ENCODE results near the gene MOG.
"Not testable (repeated sequence)": the region's sequence is repeated elsewhere in the genome, so short reads cannot be mapped to it uniquely, and the experiment has no call there.

The MOG gene

DNA sequence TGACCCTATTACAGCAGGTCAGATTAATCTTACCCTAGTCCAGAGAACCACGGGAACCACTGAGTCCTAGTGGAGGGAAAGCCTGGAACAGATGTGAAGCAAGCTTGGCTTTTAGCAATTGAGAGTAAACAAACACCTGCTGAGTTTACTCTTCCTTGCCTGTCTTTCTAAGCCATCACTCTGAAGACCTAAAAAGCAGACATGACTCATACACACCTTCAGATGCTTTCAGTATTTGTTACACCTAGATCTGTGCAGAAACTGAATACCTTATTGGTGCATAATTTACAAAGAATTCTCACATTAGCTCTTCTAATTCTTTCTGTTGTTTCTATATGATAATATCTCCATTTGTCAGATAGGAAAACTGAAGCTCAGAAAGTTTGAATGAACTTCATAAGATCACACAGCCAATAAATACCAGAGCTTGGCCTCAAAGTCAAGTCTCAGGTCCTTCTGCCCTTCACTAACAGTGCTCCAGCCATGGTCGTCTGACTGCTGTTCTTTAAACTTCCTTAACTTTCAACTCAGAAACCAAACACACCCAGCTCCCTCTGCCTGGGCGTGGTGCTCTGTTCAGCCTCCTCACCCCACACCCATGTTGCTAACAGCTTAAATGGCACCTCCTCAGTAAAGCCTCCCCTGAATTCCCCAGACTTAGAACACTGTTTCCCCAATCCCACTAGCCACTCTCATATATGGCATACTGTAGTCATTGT, 15.3 kb upstream of the MOG start:
- DNase-seq (ENCODE audit: low spot score) = no peak

DNA sequence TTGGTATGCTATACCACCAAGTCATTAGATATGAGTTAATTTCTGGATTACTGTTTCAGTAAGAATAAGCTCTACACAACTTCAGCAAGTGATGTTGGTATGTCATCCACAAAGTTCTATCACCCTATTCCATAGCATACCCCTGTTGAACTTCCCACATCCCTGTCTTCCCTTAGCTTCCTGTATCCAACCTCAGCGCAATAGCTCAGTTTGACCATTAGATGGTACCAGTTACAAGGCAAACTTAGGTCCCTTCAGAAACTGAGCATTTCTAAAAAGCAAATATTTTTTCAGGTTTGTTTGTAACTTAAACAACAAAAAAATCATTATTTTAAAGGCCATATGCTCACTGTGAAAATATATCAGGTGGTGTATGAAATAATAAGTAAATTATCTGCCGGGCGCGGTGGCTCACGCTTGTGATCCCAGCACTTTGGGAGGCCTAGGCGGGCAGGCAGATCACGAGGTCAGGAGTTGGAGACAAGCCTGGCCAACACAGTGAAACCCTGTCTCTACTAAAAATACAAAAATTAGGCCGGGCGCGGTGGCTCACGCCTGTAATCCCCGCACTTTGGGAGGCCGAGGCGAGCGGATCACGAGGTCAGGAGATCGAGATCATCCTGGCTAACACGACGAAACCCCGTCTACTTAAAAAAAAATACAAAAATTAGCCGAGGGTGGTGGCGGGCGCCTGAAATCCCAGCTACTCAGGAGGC, 8.8 kb upstream of the MOG start:
- peak; percentile 50 for DNase-seq (ENCODE audit: low spot score)

DNA sequence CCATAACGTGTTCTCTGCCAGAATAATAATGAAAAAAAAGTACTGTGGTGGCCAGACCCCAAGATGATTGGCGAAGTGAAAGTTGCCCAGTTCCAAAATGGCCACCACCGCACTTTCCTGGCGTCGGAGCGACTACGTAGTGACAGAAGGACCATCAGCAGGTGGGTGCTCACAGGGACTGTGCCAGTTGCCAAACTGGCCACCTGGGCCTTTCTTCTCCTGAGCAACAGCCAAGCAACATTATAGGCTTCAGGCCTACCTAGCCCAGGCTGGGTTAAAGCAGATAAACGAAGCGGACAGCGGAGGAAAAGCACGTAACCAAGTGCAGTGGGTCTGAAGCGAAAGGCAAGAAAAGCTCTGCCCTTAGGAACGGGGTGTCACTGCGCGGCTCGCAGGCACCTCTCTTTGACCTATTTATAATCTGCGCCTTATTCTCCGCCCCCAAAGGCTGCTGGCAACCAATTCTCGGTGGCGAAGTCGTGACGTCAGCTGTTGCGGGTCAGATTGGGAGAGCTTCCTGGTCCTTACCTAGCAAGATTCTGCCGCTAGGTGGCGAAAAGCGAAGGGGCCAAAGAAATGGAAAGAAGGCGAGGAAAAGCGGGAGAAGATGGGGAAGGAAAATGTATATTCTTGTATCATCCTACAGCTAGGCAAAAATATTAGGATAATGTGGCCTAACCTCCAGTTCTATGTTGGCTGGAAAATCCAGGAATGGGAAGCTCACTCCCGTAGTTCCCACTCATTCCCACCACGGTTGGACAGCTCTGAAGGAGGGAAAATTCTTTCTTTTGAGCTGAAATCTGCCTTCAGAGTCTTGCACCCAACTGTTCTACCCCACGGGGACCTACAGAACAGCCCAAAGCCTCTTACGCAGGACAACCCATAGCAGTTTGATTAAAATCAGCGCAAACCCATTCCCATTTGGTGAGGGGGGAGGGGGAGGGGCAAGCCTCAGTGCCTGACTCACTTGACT, 6.9 kb upstream of the MOG start:
- peak; percentile 94 for DNase-seq (ENCODE audit: low spot score)

DNA sequence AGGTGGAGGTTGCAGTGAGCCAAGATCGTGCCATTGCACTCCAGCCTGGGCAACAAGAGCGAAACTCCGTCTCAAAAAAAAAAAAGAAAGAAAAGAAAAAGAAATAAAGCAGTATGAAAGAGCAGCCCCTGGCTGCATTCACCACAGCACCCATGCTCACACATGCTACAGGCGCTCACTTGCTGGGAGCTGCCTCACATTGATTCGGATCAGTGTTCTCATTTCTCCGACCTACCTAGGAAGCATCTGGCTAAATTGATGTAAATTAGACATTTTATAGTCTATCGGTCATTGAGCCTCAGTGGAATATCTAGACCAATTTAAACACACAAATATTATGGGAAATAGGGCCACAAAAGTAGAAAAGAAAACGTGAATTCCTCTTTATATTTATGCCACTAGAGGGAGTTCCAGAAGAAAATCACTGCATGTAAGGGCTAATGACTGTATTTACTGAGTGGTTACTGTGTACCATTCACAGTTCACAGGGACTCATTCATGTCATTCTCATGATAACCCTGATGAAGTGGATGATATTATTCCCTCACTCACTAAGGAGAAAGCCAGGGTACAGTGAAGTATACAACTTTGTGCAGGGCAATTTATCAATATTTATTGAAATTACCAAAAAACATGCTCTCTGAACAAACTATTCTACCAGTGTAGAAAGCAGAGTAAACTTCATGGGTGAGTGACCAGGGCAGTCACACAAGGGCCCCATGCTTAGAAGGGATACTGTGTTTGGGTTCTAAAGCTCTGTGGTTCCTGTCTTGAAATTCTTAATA, 5.3 kb upstream of the MOG start:
- DNase-seq (ENCODE audit: low spot score) = peak; percentile 47

DNA sequence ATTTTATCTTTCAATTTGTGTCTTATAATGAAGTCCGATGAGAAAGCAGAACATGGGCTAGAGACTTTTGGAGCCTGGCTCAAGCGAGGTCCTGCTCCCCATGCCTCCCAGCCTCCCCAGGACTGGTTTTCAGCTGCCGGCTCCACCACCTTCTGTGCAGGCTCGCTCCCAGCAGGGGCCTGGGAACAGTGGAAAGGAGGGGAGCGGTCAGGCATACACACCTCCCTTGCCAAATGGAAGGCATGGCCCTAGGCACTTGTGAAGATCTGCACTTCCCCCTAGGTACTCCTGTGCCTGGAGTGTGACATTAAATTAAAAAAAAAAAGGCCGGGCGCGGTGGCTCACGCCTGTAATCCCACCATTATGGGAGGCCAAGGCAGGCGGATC, 4.7 kb upstream of the MOG start:
- no peak for DNase-seq (ENCODE audit: low spot score)

DNA sequence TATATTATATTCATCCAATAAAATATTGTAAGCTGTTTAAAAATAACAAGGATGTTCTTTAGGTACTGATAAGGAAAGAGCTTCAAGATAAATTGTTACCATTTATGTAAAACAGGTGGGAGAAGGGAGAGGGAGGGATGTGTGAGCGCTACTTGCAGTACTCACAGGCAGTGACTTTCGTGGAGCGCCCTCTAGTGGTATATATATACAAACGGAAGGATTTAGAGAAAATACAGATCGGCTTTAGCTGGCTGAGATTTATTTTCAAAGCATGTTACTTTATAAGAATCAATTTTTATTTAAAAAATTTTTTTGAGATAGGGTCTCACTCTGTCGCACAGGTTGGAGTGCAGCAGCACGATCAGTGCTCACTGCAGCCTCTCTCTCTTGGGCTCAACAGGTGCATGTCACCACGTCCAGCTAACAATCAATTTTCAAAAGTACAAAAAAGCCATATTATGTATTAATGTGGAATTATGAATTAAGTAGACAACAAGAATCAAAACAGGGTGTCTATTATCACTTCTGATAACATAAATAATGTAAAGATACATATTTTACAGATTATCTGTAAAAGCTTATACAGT, 3.3 kb upstream of the MOG start:
- DNase-seq (ENCODE audit: low spot score) = peak; percentile 80

DNA sequence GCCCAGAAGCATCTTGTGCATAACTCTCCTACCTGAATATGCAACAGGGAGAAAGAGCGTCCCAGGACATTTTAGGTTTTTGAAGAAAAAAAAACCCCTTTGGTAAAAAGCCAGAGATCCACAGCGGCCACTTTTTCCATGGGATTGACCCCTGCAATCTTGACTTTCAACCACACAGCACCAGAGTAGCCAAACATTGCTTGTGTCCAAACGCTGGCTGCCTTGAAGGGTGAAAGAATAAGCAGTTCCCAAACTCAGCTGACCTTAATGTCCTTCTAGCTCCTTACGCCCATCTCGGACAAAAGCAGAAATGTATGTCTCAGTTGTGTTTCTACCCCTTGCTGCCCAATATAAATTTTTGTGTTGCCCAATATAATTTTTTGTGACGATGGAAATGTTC, 1.2 kb upstream of the MOG start:
- DNase-seq (ENCODE audit: low spot score) = no peak

DNA sequence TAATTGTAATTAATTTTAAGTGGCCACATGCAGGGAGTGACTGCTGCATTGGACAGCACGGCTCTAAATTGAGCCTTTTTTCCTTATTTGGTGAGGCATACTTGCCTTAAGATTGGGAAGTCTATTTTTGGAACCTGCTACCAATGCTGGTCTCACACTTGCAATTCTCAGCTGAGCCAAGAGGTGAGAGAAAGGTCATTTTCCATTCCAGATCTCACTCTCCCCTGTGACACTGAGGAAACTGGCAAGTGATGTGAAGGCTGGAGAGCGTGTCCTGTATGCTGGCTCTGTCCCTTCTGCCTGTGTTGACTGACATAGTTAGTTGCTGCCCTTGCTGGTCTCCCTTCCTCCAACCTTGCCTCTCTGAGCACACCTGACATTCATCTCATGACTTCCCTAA, 735 bp upstream of the MOG start:
- DNase-seq (ENCODE audit: low spot score) = no peak

DNA sequence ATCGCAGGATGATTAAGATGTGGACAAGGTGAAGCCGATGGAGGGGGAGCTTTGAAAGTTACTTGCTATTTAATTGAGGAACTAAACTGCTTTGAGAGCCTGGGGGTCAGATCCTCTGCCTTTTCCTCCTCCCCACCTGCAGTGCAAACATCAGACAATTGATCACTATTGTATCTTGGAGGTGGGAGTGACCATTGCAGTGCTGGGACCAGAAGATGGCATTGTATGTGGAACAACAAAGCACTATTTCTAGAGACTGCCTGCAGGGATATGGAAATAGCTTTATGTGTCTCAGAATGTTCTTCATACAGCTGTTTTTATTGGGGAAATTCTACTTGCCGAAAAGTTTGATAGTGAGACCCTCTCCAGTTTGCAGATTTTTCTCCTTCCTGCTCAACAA, 4.2 kb downstream of the MOG start:
- no peak for DNase-seq (ENCODE audit: low spot score)

DNA sequence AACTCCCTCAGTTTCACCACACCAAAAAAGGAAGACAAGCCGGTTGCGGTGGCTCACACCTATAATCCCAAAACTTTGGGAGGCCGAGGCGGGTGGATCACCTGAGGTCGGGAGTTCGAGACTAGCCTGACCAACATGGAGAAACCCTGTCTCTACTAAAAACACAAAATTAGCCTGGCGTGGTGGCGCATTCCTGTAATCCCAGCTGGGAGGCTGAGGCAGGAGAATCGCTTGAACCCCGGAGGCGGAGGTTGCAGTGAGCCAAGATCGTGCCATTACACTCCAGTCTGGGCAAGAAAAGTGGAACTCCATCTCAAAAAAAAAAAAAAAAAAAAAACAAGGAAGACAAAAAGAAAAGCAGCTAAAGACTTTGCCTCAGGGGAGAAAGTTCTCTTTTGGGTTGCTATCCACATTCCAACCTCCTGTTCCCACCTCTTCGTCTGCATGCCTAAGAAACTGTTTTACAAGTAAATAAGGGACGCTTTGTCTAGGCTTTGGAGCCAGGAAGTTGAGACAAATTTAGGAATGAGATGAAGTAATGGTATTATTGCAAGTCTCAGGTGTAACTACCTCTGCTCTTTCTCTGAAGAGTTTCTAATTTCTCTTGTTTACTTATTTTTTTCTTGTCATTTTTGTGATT, 4.7 kb downstream of the MOG start:
- DNase-seq (ENCODE audit: low spot score) = not testable (repeated sequence)

DNA sequence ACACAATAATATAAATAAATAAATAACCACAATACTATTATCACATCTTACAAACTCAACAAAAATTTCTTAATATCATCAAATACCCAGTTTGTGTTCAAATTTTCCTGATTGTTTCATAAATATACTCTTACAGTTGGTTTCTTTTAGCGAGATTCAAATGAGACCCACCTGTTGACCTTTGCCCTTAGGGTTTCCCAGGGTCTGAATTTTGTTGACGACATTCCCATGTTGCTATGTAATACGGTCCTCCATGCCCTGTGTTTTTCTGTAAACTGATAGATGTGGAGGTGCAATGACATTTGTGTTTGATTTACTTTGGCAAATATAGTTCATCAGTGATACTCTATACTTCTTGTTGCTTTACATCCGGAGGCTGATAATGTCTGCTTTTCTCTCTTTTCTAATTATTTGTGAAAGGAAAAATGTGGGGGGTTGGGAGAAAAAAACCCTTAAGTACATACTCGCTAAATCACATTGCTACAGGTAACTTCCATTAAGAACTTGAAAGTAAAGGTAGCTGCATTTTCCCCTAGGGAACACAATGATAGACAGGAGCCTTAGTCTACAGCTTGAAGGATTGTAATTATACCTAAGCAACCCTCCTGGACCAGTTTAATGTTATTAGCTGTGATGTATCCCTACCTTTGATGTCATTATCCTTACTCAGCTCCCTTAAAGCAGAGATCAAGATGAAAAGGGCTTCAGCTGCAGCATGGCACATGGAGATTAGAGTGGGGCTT, 6.6 kb downstream of the MOG start:
- no peak for DNase-seq (ENCODE audit: low spot score)

DNA sequence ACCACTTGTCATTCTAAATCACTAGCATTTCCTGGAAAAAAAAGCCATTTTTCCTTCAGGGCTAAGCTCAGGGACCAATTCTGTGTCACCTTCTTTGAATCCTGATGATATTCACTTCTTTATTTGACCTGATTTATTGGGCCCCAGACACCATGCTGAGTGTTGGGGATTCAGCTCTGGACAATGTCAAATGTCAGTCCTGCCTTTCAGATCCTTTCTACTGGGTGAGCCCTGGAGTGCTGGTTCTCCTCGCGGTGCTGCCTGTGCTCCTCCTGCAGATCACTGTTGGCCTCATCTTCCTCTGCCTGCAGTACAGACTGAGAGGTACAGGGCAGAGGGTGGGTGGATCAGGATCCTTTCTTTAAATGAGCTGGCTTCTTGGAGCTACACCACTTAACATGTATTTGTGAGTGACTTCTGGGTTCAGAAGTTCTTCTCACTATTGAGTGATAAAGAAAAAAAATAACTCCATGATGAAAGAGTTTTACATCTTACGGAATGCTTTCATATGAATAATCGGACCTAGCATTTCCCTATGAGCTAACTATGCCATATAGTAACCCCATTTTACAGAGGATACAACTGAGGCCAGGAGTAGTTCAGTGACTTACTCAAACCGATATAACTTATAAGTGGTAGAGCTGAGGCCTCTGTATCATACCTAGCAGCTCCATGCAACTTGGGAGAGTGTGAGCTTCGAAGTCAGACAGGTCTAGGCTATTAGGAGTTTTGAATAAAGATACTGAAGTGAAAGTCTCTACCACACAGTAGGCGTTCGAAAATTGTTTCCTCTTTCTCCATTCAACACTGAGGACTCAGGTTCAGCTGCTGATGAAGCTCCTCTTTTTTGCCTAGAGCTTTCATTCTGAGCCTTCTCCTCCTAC, 9.3 kb downstream of the MOG start:
- no peak for DNase-seq (ENCODE audit: low spot score)

DNA sequence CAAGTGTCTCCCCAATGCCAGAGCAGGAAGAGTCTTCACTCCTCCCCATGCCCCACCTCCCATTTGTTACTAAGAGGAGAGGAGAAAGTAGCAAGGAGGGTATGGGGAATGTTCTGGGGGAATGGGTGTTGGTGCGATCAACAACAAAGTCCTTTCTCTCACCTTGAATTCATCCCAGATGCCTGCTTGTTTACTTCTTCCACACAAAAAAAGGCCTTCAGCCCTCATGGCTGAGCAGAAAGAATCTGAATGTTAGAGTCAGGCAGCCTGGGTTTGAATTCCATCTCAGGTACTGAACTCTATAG, 9.9 kb downstream of the MOG start:
- DNase-seq (ENCODE audit: low spot score) = no peak

DNA sequence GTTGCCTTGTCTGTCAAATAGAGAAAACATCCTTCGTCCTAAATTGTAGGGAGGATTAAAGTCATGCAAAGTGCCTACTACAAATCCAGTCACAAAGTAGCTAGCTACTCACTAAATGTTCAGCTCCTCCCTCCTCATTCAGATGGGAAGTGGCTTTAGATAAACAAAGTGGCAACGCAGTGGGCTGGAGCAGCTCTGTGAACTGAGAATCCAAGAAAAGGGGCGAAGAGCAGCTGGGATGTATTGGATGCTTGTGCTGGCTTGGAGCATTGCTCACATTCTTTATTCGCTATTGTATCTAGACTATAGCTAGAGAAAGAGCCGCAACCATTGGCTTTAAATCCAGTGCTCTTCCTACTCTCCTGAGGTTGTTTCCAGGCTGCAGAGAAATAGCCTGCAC, 10.3 kb downstream of the MOG start:
- DNase-seq (ENCODE audit: low spot score) = no peak

DNA sequence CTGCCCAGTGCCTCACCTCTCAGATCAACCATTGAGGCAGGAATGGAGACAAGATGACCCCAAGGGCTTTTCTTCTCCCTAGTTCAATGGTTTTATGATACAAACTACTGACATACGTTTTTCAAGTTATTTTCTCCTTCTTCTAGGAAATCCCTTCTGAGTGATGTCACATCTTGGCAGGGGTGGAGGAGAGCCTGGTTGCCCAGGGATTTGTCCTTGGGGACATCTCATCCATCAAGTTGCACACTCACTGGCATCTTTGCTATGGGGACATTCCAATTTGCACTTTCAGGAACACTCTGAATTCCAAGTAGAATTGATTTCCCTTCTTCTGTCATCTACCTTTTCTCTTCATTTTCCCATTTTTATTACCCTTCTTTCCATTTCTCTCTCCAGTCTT, 14.1 kb downstream of the MOG start:
- no peak for DNase-seq (ENCODE audit: low spot score)

DNA sequence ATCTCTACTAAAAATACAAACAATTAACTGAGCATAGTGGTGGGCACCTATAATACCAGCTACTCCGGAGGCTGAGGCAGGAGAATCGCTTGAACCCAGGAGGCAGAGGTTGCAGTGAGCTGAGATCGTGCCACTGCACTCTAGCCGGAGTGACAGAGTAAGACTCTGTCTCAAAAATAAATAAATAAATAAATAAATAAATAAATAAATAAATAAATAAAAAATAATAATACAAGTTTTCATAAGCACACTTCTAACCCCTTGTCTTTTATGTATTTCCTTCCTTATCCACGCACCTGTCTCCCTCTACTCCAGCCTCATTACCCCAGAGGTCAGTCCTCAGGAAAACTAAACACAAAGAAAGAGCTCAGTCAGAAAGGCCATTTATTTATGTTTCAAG, 15.2 kb downstream of the MOG start:
- DNase-seq (ENCODE audit: low spot score) = not testable (repeated sequence)

DNA sequence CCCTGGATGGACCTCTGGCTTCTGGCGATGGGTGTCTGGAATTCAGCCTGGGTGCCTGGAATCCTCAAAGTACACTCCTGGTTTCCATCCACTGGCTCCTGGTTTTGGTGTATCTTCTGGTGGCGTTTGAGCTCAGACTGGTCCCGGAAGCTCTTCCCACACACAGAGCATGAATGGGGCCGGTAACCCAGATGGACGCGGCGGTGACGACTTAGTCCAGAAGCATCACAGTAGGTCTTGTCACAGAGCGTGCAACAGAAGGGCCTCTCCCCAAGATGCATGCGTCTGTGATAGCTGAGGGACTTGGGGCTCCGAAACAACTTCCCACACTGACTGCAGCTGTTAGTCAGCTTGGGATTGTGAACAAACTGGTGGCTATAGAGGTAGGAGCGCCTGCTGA, 16.3 kb downstream of the MOG start:
- DNase-seq (ENCODE audit: low spot score) = no peak

DNA sequence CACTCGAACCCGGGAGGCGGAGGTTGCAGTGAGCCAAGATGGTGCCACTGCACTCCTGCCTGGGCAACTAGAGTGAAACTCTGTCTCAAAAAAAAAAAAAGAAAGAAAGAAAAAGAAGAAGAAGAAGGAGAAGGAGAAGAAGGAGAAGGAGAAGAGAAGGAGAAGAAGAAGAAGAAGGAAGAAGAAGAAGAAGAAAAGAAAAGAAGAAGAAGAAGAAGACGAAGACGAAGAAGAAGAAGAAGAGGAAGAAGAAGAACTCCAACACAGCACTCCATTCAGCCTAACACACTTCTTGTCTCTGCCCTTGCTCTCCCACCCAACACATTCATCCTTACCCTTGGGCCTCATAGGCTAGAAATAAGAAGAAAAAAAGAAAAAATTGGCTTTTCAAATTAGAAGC, 17.1 kb downstream of the MOG start:
- DNase-seq (ENCODE audit: low spot score) = no peak

DNA sequence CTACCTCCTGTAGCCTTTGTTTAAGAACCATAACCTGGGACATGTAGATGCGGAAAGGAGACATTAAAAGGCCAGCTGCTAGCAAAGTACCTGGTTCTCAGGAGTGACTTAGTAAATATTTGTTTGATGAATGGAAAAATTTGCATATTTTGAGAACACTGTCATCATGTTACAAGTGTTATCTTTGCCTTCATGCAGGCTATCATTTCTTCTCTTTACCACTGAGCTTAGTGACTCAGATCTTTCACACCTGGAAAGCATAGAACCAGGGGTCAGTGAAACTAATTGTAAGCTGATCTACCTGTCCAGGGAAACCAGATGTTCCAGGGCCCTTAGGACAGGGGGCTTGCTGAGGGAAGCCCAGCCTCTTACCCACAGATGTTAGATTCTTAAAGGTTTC, 18.7 kb downstream of the MOG start:
- no peak for DNase-seq (ENCODE audit: low spot score)
